ENCODE measurements around the gene NRF1. TPM values are rescaled to one million over a fixed set of nuclear protein-coding genes. Genes with fewer than 3 reads are reported as not detected.

Gene NRF1
- total and polyA plus RNA-seq, 8 donors = 5.5 to 11.2 (median 7.0) TPM

- Histone ChIP-seq H3K27ac (no peak overlapping the region), H3K9me3 (no peaks in the 10 kb centered on the region), H3K36me3 (no peaks in the 10 kb centered on the region), H3K27me3 (peaks cover 0 to 15% (median 2%) of the 10 kb centered on the region in 4 donors), H3K4me3 (peak overlapping the region in 1 of 4 donors; percentile 14), H3K4me1 (peaks cover 0 to 10% (median 0%) of the 10 kb centered on the region in 3 donors)
- FAIRE-seq = no peak
- WGBS, 2 donors = 34 to 47% methylated on average over 44 of the region's 44 CpGs
- DNase-seq = no peak
- no peak for ATAC-seq
- TF ChIP-seq, protein P1, sequence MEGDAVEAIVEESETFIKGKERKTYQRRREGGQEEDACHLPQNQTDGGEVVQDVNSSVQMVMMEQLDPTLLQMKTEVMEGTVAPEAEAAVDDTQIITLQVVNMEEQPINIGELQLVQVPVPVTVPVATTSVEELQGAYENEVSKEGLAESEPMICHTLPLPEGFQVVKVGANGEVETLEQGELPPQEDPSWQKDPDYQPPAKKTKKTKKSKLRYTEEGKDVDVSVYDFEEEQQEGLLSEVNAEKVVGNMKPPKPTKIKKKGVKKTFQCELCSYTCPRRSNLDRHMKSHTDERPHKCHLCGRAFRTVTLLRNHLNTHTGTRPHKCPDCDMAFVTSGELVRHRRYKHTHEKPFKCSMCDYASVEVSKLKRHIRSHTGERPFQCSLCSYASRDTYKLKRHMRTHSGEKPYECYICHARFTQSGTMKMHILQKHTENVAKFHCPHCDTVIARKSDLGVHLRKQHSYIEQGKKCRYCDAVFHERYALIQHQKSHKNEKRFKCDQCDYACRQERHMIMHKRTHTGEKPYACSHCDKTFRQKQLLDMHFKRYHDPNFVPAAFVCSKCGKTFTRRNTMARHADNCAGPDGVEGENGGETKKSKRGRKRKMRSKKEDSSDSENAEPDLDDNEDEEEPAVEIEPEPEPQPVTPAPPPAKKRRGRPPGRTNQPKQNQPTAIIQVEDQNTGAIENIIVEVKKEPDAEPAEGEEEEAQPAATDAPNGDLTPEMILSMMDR (IDR thresholded peaks at IDR 0.05) = no peak
- intact Hi-C loops (cut with DNase I) = no loop called here
Observed at GRCh38 chr7:129785685-129786514, 174.4 kb downstream of the NRF1 start.

GRCh38 chr7:129786825-129787563 lies 175.5 kb downstream of the NRF1 start:
- 70 to 76% methylated on average over 13 of the region's 13 CpGs for WGBS, 2 donors
- DNase-seq (no peak), FAIRE-seq (no peak), ATAC-seq (no peak)
- intact Hi-C loops (cut with DNase I) = no loop called here
- TF ChIP-seq, protein P1 (IDR thresholded peaks at IDR 0.05) = no peak
- Histone ChIP-seq H3K9me3 (no peaks in the 10 kb centered on the region), H3K4me1 (peaks cover 0 to under 1% (median 0%) of the 10 kb centered on the region in 3 donors), H3K36me3 (no peaks in the 10 kb centered on the region), H3K4me3 (no peak overlapping the region), H3K27ac (no peak overlapping the region), H3K27me3 (peaks cover 0 to 15% (median 2%) of the 10 kb centered on the region in 4 donors)

DNA sequence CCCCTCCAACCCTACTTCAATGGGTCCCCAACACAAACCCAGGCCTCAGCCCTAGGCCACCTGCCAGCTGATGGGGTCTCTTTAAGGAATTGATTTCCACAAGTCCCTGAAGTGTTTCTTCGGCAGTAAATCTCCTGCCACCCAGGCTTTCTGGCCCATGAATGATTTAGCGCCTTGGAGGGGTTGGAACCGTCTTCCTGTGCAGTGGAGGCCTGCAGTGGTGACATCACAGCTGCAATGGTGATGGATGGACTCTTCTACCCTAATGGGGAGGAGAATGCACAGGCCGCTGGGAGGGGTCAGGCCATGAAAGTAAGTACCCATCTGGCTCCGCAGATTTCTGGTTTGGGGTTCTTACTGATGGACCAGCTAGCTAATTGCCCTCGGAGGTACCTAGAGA lies 177.5 kb downstream of the NRF1 start:
- H3K27ac ChIP-seq = no peak overlapping the region
- TF ChIP-seq, protein P1 (IDR thresholded peaks at IDR 0.05) = no peak
- FAIRE-seq = no peak
- intact Hi-C loops (cut with DNase I) = no loop called here
- 95% methylated on average over 6 of the region's 6 CpGs for WGBS, 2 donors
- no peak overlapping the region for H3K4me3 ChIP-seq
- peaks cover 0 to 7% (median 2%) of the 10 kb centered on the region in 4 donors for H3K27me3 ChIP-seq
- H3K36me3 ChIP-seq = no peaks in the 10 kb centered on the region
- DNase-seq = no peak
- no peak for ATAC-seq
- H3K9me3 ChIP-seq = no peaks in the 10 kb centered on the region
- H3K4me1 ChIP-seq = no peaks in the 10 kb centered on the region

GRCh38 chr7:129789652-129790051 lies 178.1 kb downstream of the NRF1 start:
- TF ChIP-seq, protein P1 (IDR thresholded peaks at IDR 0.05) = no peak
- no peaks in the 10 kb centered on the region for H3K36me3 ChIP-seq
- H3K4me3 ChIP-seq = no peak overlapping the region
- no peak overlapping the region for H3K27ac ChIP-seq
- H3K4me1 ChIP-seq = no peaks in the 10 kb centered on the region
- intact Hi-C loops (cut with DNase I) = no loop called here
- ATAC-seq (no peak), FAIRE-seq (no peak), DNase-seq (peak in 1 of 6 donors; percentile 6)
- 53 to 68% methylated on average over 1 of the region's 1 CpG for WGBS, 2 donors
- no peaks in the 10 kb centered on the region for H3K9me3 ChIP-seq
- H3K27me3 ChIP-seq = peaks cover 0 to 2% (median 0%) of the 10 kb centered on the region in 4 donors
